ENCODE measurements around the gene WSCD2.

The WSCD2 gene

DNA sequence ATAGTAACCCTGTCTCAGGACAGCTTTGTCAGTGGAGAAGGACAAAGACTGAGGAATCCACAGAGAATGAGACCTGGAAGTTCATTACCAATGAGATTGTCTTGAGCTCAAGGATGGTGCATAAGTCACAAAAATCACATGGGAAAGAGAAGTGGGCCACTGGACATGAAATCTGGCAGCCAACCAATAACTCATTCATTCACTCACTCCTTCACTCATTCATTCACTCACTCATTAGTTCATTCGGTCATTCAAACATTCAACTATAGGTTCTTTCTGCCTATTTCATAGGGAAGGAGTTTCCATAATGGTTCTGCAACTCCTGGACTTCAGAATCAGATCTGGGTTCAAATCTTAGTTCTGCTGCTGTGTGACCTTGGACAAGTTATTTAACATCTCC is 18.2 kb upstream of the WSCD2 start:
- H3K4me3 ChIP-seq (ENCODE audit: low read depth, low read length): no peak overlapping the region
- H3K9me3 ChIP-seq (ENCODE audit: control insufficient read depth, insufficient read depth, low read length): no peaks in the 10 kb centered on the region
- no peaks in the 10 kb centered on the region for H3K27me3 ChIP-seq (ENCODE audit: control insufficient read depth, insufficient read depth, low read length)
- no peaks in the 10 kb centered on the region for H3K36me3 ChIP-seq (ENCODE audit: control insufficient read depth, insufficient read depth, low read length)
- peaks cover 7% of the 10 kb centered on the region for H3K4me1 ChIP-seq (ENCODE audit: control insufficient read depth, insufficient read depth, low read length)
- no peak overlapping the region for H3K9ac ChIP-seq (ENCODE audit: low read depth, low read length)

DNA sequence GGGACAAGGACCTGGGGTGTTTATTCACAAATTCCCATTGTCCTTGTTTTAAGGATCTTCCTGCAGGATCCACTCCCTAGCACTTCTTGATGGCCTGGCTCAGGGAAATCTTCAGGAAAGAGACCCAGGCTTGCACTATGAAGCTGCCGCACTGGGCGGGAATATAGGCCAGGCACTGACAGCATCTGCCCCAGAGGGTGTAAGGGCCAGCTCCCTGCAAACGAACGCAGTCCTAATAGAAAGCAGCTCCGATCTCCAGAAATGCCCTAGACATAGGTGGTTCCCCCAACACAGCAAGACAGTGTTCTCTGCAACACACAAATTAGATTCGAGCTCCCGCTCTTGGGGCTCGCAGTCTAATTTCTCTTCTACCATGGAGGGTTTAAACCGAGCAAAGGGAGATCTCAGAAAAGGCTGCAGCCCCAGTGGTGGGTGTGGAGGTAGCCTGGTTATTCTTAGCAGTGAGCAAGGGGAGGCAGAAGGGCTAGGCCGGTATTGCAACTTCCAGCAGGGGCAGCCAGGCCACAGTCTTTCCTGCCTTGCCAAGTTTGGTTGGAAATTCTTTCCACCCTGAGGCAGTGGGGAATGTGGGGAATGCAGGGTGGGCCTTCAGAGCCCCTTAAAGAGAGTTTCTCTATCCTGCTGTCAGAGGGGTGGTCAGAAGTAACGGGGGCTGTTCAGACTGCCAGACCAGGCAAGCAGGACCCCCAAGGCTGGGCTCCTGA is 16.1 kb upstream of the WSCD2 start:
- Histone ChIP-seq H3K27me3 (ENCODE audit: control insufficient read depth, insufficient read depth, low read length) (no peaks in the 10 kb centered on the region), H3K9me3 (ENCODE audit: control insufficient read depth, insufficient read depth, low read length) (no peaks in the 10 kb centered on the region), H3K4me3 (ENCODE audit: low read depth, low read length) (no peak overlapping the region), H3K36me3 (ENCODE audit: control insufficient read depth, insufficient read depth, low read length) (no peaks in the 10 kb centered on the region), H3K4me1 (ENCODE audit: control insufficient read depth, insufficient read depth, low read length) (peaks cover 12% of the 10 kb centered on the region), H3K9ac (ENCODE audit: low read depth, low read length) (no peak overlapping the region)

DNA sequence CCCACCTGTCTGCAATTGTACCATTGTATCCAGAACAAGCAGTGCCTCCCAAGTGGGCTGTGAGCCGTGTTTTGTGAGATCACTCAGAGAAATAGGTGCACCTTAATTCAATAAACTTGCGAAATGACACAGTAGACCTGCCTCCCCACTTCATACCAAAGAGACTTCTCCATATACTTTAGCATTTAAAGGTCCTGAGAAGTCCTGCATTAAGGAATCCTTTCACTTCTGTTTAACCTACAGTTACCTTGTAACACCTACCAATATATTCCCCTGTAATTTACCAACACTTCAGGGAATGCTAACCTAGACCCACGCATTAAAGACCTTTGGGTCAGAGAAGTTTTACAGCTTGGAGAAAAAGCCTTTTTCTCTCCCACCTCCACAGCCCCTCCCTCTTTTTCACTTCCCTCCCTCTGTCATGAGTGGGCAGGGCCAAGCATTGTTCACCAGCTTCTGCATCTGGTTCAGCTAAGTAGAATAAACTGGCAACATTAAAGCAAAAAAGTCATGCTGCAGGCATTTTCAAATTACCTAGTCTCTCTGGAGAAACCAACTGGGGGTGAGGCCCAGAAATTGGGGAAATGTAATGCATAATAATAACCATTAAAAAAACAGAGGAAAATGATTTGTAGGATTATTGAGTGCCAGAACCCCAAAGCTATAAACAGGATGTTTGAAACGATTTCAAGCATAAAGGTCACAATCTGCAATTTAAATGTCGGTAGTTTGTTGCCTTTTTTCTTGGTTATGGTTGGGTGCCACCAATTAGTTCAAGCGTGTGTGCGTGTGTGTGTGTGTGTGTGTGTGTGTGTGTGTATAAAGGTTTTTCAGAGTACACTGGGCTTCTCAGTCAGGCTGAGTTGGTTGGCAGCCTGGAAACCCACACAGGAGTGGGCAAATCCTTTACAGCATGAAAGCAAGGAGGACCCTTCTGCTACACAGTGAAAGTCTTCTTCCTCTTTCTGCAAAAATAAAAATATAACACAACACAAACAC is 13.7 kb upstream of the WSCD2 start:
- Histone ChIP-seq H3K4me1 (ENCODE audit: control insufficient read depth, insufficient read depth, low read length) (peaks cover 12% of the 10 kb centered on the region), H3K4me3 (ENCODE audit: low read depth, low read length) (no peak overlapping the region), H3K36me3 (ENCODE audit: control insufficient read depth, insufficient read depth, low read length) (no peaks in the 10 kb centered on the region), H3K27me3 (ENCODE audit: control insufficient read depth, insufficient read depth, low read length) (no peaks in the 10 kb centered on the region), H3K9ac (ENCODE audit: low read depth, low read length) (no peak overlapping the region), H3K9me3 (ENCODE audit: control insufficient read depth, insufficient read depth, low read length) (no peaks in the 10 kb centered on the region)

DNA sequence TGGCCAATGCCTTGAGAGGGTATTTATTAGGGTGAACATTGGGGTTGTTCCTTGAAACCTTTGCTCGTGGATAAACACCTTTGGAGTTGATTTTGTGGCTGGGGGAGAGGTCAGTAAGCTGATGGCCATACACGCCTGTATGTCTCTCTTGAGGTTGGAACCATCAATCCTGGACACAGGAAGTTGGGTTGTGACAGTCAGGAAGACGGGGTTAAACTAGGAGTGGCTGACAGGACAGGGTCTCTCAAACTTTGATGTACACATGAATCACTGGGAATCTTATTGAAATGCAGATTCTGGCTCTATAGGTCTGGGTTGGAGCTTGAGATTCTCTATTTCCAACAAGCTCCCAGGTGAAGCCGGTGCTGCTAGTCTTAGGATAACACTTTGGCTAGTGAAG is 12.8 kb upstream of the WSCD2 start:
- H3K4me3 ChIP-seq (ENCODE audit: low read depth, low read length): no peak overlapping the region
- H3K27me3 ChIP-seq (ENCODE audit: control insufficient read depth, insufficient read depth, low read length): no peaks in the 10 kb centered on the region
- no peaks in the 10 kb centered on the region for H3K36me3 ChIP-seq (ENCODE audit: control insufficient read depth, insufficient read depth, low read length)
- no peaks in the 10 kb centered on the region for H3K9me3 ChIP-seq (ENCODE audit: control insufficient read depth, insufficient read depth, low read length)
- H3K4me1 ChIP-seq (ENCODE audit: control insufficient read depth, insufficient read depth, low read length): peaks cover 12% of the 10 kb centered on the region
- no peak overlapping the region for H3K9ac ChIP-seq (ENCODE audit: low read depth, low read length)

DNA sequence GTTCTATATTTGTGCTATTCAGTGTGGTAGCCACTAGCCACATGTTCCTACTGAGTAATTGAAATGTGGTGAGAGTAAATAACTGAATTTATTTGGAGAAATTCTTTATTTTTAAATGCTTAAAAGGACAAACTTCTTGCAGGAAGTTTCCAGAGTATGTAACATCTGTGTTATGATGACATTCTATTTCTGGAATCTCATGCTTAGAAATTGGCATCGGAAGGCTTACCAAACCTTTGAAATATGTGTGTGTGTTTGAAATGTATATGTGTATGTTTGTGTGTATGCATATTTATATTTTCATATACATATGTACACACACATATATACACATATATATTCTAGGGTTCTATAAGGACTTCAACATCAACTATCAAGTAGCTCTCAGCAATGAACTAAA is 12.4 kb upstream of the WSCD2 start:
- Histone ChIP-seq H3K4me3 (ENCODE audit: low read depth, low read length) (no peak overlapping the region), H3K4me1 (ENCODE audit: control insufficient read depth, insufficient read depth, low read length) (peaks cover 12% of the 10 kb centered on the region), H3K27me3 (ENCODE audit: control insufficient read depth, insufficient read depth, low read length) (no peaks in the 10 kb centered on the region), H3K9ac (ENCODE audit: low read depth, low read length) (no peak overlapping the region), H3K36me3 (ENCODE audit: control insufficient read depth, insufficient read depth, low read length) (no peaks in the 10 kb centered on the region), H3K9me3 (ENCODE audit: control insufficient read depth, insufficient read depth, low read length) (no peaks in the 10 kb centered on the region)

DNA sequence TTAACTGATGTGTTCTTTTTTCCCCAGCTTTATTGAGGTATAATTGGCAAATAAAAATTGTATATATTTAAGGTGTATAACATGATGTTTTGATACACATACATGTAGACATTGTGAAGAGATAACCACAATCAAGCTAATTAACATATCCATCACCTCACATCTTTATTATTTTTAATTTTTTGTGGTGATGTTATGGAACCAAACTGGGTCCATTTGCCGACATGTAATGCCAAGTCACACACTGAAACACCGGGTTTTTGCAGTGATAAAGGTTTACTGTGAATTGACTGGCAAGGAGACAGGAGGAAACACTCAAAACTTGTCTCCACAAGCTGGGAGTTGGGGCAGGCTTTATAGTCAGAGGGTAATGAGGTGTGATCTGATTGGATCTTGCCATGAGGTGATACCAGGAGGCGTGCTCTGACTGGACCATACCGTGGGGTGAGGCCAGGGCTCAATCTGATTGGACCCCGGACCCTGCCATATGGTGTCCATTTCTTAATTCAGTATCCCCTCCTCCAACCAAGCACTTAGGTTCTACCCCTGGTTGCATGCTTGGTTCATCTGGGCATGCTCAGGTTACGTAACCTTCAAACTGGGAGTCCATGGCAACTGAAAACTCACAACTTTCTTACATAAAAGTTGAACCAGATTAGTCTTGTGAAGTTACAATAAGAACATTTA is 11.8 kb upstream of the WSCD2 start:
- Histone ChIP-seq H3K9me3 (ENCODE audit: control insufficient read depth, insufficient read depth, low read length) (no peaks in the 10 kb centered on the region), H3K36me3 (ENCODE audit: control insufficient read depth, insufficient read depth, low read length) (no peaks in the 10 kb centered on the region), H3K4me1 (ENCODE audit: control insufficient read depth, insufficient read depth, low read length) (peaks cover 12% of the 10 kb centered on the region), H3K4me3 (ENCODE audit: low read depth, low read length) (no peak overlapping the region), H3K9ac (ENCODE audit: low read depth, low read length) (no peak overlapping the region), H3K27me3 (ENCODE audit: control insufficient read depth, insufficient read depth, low read length) (no peaks in the 10 kb centered on the region)

DNA sequence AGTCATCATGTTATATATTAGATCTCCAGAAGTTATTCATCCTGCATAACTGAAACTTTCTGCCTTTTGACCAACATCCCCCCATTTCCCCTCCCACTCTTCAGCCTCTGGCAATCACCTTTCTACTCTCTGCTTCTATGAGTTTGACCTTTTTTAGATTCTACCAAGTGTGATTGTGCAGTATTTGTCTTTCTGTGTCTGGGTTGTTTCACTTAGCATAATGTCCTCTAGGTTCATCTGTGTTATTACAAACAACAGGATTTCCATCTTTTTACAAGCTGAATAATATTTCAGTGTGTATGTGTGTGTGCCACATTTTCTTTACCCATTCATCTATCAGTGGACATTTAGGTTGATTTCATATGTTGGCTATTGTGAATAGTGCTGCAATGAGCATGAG is 11.2 kb upstream of the WSCD2 start:
- Histone ChIP-seq H3K4me1 (ENCODE audit: control insufficient read depth, insufficient read depth, low read length) (peaks cover 8% of the 10 kb centered on the region), H3K4me3 (ENCODE audit: low read depth, low read length) (no peak overlapping the region), H3K36me3 (ENCODE audit: control insufficient read depth, insufficient read depth, low read length) (no peaks in the 10 kb centered on the region), H3K9ac (ENCODE audit: low read depth, low read length) (no peak overlapping the region), H3K9me3 (ENCODE audit: control insufficient read depth, insufficient read depth, low read length) (no peaks in the 10 kb centered on the region), H3K27me3 (ENCODE audit: control insufficient read depth, insufficient read depth, low read length) (no peaks in the 10 kb centered on the region)

DNA sequence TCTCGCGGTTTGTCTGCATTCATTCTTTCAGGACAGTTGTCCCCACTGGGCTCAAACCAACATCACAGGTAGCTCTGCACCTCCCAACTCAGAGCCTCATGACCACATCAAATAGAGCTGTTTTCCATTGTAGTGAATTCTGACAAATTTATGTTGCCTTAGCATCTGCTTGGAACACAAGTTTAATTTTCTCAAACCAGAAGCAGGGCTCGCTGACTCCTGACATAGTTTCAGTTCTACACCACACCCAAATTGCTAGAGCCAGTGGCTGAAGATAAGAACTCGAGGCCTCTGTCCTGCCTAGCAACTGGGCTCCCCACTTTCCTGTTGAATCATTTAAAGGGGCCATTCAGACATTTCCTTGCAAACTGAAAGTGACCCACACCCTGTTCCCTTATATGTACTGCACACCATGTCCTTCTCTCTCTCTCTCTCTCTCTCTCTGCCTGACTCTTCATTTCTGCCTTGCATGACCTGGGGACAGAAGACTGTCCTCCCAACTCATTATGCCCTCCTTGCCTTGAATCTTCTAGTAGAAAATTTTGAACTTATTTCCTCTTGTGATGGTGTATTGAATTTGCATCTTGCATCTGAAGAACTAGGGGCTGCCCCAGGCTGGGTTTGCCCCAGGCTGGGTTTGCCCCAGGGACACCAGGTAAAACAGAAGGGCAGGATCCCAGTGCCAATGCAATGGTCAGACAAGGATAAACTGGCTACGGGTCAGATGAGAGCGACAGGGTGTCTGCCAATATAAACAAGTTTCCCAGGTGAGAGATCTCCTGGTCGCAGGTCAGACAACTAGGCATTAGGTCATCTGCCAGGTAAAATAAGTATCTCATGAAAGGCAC is 9.7 kb upstream of the WSCD2 start:
- H3K9ac ChIP-seq (ENCODE audit: low read depth, low read length): no peak overlapping the region
- no peaks in the 10 kb centered on the region for H3K9me3 ChIP-seq (ENCODE audit: control insufficient read depth, insufficient read depth, low read length)
- H3K27me3 ChIP-seq (ENCODE audit: control insufficient read depth, insufficient read depth, low read length): no peaks in the 10 kb centered on the region
- peaks cover 8% of the 10 kb centered on the region for H3K4me1 ChIP-seq (ENCODE audit: control insufficient read depth, insufficient read depth, low read length)
- H3K4me3 ChIP-seq (ENCODE audit: low read depth, low read length): no peak overlapping the region
- H3K36me3 ChIP-seq (ENCODE audit: control insufficient read depth, insufficient read depth, low read length): no peaks in the 10 kb centered on the region

DNA sequence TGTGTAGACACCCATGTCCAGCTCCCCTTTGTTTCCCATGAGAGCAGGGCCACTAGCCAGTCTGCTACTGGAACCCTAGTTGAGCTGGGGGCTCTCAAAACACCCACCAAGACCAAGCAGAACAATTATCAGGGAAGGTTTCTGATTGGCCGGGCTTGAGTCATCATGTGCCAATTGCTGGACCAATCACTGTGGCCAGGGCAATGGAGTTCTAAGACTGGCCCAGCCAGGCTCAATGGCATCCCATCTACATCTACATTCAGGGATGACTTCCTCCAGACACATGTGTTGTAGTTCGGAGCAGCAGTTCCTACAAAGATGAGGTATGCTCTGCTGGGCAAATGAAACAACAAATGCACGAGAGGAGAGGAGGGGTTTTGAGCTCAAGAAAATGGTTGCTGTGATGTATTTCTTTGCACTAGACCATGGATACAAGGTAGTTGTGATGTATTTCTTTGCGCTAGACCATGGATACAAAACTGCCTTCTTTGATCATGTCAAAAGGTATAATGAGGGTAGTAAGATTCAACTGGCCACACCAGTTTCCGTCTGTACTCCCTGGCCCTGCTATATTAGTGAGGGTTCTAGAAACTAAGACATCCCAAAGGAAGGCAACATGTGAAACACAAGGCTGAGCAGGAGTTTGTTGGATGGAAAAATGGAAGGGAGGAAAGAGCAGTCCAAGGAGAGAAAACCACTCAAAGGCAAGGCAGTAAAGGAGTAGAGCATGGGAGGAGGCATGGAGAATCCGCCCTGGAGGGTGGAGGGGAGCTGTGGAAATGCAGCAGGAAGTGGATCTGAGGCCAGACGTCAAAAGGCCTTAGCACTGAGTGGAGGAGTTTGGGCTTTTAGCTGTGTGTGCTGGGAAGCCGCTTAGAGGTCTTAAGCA is 8.9 kb upstream of the WSCD2 start:
- Histone ChIP-seq H3K36me3 (ENCODE audit: control insufficient read depth, insufficient read depth, low read length) (no peaks in the 10 kb centered on the region), H3K9ac (ENCODE audit: low read depth, low read length) (no peak overlapping the region), H3K9me3 (ENCODE audit: control insufficient read depth, insufficient read depth, low read length) (no peaks in the 10 kb centered on the region), H3K27me3 (ENCODE audit: control insufficient read depth, insufficient read depth, low read length) (no peaks in the 10 kb centered on the region), H3K4me3 (ENCODE audit: low read depth, low read length) (no peak overlapping the region), H3K4me1 (ENCODE audit: control insufficient read depth, insufficient read depth, low read length) (peaks cover 8% of the 10 kb centered on the region)

DNA sequence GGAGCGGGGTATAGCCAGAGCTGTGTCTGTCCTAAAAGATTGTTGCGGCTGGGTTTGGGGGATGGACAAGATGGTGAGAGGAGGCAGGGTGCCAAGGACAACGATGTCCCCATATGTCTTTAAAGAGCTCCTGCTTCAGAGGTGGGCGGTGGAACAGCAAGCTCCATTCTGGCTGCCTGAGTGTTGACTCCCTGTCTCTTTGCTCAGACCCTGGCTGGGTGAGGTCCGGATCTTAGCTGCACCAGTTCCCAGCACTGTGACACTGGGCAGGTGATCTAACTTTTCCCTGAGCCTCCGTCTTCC is 8.3 kb upstream of the WSCD2 start:
- no peak overlapping the region for H3K9ac ChIP-seq (ENCODE audit: low read depth, low read length)
- no peaks in the 10 kb centered on the region for H3K27me3 ChIP-seq (ENCODE audit: control insufficient read depth, insufficient read depth, low read length)
- no peaks in the 10 kb centered on the region for H3K9me3 ChIP-seq (ENCODE audit: control insufficient read depth, insufficient read depth, low read length)
- H3K4me3 ChIP-seq (ENCODE audit: low read depth, low read length): no peak overlapping the region
- H3K4me1 ChIP-seq (ENCODE audit: control insufficient read depth, insufficient read depth, low read length): peaks cover 5% of the 10 kb centered on the region
- H3K36me3 ChIP-seq (ENCODE audit: control insufficient read depth, insufficient read depth, low read length): no peaks in the 10 kb centered on the region

Data from iPS-15b (cell line).